HS-27A (cell line): Measurements from ENCODE around the gene CDC20.
"Not testable (repeated sequence)": the region's sequence is repeated elsewhere in the genome, so short reads cannot be mapped to it uniquely, and the experiment has no call there.

Experiments
- DNase-seq: peaks from one replicate; pipeline ENCODE4 v3.0.0-alpha.2; 2012; ENCODE audit warnings: low read depth, missing footprints

CDC20 gene

GRCh38 chr1:43383449-43383848 is 24.7 kb downstream of the CDC20 start:
- no peak for DNase-seq

DNA sequence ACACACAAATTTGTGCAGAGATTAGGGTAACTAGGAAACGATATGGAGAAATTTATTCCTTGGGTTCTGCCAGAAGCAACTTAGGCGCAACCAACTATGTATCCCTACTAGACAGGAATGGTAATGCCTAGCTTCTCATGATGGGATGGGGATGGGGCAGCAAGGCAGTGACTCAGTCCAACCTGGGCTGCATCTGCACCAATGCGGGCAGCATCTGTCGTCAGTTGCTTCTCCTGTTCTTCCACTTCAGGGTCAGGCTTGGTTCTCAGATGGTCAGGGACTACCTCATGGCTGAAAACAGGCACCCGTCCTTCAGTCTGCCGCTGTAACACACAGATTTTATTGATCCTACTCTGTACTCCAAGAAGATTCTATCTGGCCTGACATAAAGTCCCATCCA is 27.9 kb downstream of the CDC20 start:
- no peak for DNase-seq

GRCh38 chr1:43387976-43388599 is 29.3 kb downstream of the CDC20 start:
- no peak for DNase-seq

GRCh38 chr1:43388613-43389012 is 29.8 kb downstream of the CDC20 start:
- DNase-seq, result no peak

- peak; percentile 94 for DNase-seq
These were observed 30.8 kb downstream of the CDC20 start, which contains the start of the genes MED8 and SZT2 for GRCh38 chr1:43389326-43390313. Gene MED8, minus strand, starts transcription at chr1:43389800. Its CDS starts 36 bp downstream, at chr1:43389764. Gene SZT2, plus strand, starts transcription at chr1:43389899. Its CDS starts 70 bp downstream, at chr1:43389969.

GRCh38 chr1:43392702-43393101 is 33.9 kb downstream of the CDC20 start:
- DNase-seq, result no peak

DNA sequence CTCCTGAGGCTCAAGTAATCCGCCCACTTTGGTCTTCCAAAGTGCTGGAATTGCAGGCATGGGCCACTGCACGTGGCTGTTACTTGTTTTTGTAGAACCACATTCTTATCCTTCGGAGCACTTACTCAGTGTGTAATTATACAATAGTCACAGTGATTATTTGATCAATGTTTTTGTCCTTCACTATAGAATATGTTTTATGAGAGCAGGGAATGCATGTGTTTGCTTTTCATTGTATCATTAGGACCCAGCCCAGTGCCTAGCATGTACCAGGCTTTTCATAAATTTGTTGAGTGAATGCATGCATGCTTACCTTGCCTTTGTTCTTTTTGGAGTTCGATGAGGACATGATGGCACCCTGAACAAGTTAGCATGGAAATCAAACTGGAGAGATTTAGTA is 36.7 kb downstream of the CDC20 start:
- DNase-seq, result no peak

DNA sequence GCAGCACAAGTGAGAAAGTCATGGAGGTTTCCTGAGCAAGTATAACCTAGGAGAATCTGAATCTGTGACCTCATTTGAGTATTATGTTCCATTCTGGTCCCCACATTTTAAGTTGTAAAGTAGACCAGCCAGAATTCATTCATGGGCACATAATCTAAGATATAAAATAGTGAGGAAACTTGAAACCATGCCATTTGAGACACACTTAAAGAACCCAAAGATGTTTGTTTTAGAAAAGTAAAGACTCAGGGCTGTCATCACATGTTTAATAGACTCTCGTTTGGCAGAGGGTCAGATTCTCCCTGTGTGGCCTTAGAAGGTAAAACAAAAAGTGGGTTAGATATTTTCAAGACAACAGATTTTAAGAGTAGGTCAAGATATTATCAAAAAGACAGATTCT is 37.3 kb downstream of the CDC20 start:
- DNase-seq, result no peak

DNA sequence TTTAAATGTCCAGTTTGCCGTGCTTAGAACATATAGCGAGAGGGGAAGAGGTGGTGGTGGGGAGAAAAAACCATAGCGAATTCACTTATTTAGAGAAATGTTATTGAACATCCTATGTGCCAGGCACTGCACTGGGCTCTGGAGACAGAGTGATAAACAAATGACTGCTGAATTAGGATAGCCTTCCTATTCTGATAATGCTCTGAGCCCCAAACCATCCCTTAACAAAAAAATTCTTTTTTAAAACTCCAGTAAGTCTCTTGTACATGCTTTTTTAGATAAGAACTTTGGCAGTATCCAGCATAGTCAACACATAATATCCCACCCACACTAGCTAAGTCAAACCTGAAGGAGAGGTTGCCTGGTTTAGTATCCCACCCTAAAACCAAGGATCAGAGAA is 39.4 kb downstream of the CDC20 start:
- DNase-seq, result no peak

GRCh38 chr1:43400441-43400840 is 41.7 kb downstream of the CDC20 start:
- DNase-seq, result not testable (repeated sequence)

- DNase-seq, result no peak
These were observed 43.5 kb downstream of the CDC20 start for GRCh38 chr1:43402089-43402865.

DNA sequence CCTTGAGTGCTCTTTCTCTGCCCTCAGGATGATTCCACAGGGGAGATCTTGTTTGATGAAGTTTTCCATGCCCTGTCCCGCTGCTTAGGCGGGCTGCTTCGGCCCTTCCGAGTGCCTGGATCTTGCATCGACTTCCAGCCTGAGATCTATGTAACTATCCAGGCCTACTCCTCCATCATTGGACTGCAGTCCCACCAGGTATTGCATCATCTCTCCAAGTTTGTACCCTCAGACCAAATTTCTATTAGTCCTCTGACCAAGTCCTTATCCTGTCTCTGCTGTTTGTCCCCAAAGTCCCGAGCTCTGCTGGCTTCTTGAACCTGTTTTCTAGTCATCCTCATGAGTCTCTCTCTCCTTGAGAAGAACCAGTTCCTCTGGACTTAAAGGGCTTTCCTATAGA is 45.6 kb downstream of the CDC20 start:
- DNase-seq, result no peak

- DNase-seq, result no peak
These were observed 46.6 kb downstream of the CDC20 start for GRCh38 chr1:43405219-43405875.

DNA sequence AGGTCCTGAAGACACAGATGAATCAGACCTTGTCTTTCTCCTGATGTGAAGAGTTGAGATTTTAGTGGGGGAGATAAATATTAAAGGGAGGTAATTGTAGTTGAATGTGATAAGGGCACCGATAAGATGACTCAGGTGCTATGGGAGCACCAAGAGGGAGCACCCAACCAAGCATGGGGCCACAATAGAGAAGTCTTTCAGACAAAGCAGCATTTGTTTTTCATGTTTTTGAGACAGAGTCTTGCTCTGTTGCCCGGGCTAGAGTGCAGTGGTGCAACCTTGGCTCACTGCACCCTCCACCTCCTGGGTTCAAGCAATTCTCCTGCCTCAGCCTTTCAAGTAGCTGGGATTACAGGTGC is 47.1 kb downstream of the CDC20 start:
- no peak for DNase-seq

DNA sequence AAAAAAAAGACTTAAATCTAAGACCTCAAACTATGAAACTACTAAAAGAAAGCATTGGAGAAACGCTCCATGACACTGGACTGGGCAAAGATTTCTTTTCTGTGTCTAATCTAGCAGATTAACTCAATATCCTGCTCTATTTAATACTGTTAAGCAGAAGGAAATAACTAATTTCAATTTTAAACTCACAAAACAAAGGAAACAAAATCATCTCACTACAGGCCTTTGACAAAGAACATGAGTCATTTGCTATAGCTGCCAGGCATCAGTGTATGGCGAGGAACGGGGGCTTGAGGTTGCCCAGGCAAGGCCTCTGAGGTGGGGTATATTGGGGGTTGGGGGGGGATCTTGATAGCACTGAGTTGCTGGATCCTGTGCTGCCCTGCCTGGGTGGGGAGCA is 51.8 kb downstream of the CDC20 start:
- DNase-seq, result no peak
